Activated CD4-positive, alpha-beta memory T cell treated with anti-CD3 and anti-CD28 coated beads, Interleukin-2, amount 10 ng/mL, durations not matched to agents 7 days and 5 days (primary cell): ENCODE data around the gene CDK5RAP2. TPM values are rescaled to one million over a fixed set of nuclear protein-coding genes. Genes with fewer than 3 reads are reported as not detected.

Experiments
- CTCF ChIA-PET: fragments of 350-600 bp; sonication (Branson Sonifier 250); formaldehyde crosslinking; loops from one replicate; lab custom pipeline; 2021; ENCODE audit warnings: antibody characterized with exemption, inconsistent platforms; lab: Charles Lee
- POLR2A ChIA-PET: fragments of 350-600 bp; sonication (Branson Sonifier 250); formaldehyde crosslinking; loops from one replicate; lab custom pipeline; 2021; ENCODE audit warnings: antibody characterized with exemption; lab: Charles Lee
- DNase-seq: peaks from one replicate; pipeline ENCODE4 v3.0.0-alpha.2; 2020
- H3K27ac Mint-ChIP-seq: one replicate; pipeline ENCODE4 v1.8.0; 2021; ENCODE audit warnings: mild to moderate bottlenecking, mixed read lengths
- H3K27me3 Mint-ChIP-seq: one replicate; pipeline ENCODE4 v1.8.0; 2021; ENCODE audit warnings: mixed read lengths
- H3K36me3 Mint-ChIP-seq: one replicate; pipeline ENCODE4 v1.8.0; 2021; ENCODE audit warnings: low read depth, mixed read lengths
- H3K4me1 Mint-ChIP-seq: one replicate; pipeline ENCODE4 v1.8.0; 2021; ENCODE audit warnings: mixed read lengths
- H3K4me3 Mint-ChIP-seq: one replicate; pipeline ENCODE4 v1.8.0; 2021; ENCODE audit warnings: mild to moderate bottlenecking, mixed read lengths
- H3K9me3 Mint-ChIP-seq: one replicate; pipeline ENCODE4 v1.8.0; 2021; ENCODE audit warnings: mixed read lengths
- total RNA-seq, 2 experiments: library from RNA; stranded (reverse); gene quantifications; one replicate each; pipeline ENCODE4 v1.2.3, GENCODE V29; 2021

CDK5RAP2 gene
- total RNA-seq, 2 experiments from 2014 or later: 84.2 to 98.9 TPM

GRCh38 chr9:120382453-120382852, 197.5 kb downstream of the CDK5RAP2 start:
- H3K36me3 Mint-ChIP-seq: no peaks in the 10 kb centered on the region
- H3K27me3 Mint-ChIP-seq: no peaks in the 10 kb centered on the region
- CTCF ChIA-PET: no interaction called here
- no peak for DNase-seq
- no peaks in the 10 kb centered on the region for H3K9me3 Mint-ChIP-seq
- H3K27ac Mint-ChIP-seq: no peak overlapping the region
- no peaks in the 10 kb centered on the region for H3K4me1 Mint-ChIP-seq
- POLR2A ChIA-PET: no interaction called here
- H3K4me3 Mint-ChIP-seq: no peak overlapping the region

GRCh38 chr9:120381839-120382238, 198.1 kb downstream of the CDK5RAP2 start:
- ChIA-PET POLR2A (no interaction called here), CTCF (no interaction called here)
- no peaks in the 10 kb centered on the region for H3K36me3 Mint-ChIP-seq
- no peaks in the 10 kb centered on the region for H3K27me3 Mint-ChIP-seq
- no peaks in the 10 kb centered on the region for H3K4me1 Mint-ChIP-seq
- H3K27ac Mint-ChIP-seq: no peak overlapping the region
- DNase-seq: no peak
- no peaks in the 10 kb centered on the region for H3K9me3 Mint-ChIP-seq
- H3K4me3 Mint-ChIP-seq: no peak overlapping the region

GRCh38 chr9:120379611-120380010, 200.4 kb downstream of the CDK5RAP2 start:
- CTCF ChIA-PET: no interaction called here
- H3K27ac Mint-ChIP-seq: no peak overlapping the region
- H3K4me3 Mint-ChIP-seq: no peak overlapping the region
- H3K9me3 Mint-ChIP-seq: no peaks in the 10 kb centered on the region
- no peaks in the 10 kb centered on the region for H3K4me1 Mint-ChIP-seq
- POLR2A ChIA-PET: no interaction called here
- no peak for DNase-seq
- H3K27me3 Mint-ChIP-seq: no peaks in the 10 kb centered on the region
- no peaks in the 10 kb centered on the region for H3K36me3 Mint-ChIP-seq

GRCh38 chr9:120378680-120379079, 201.3 kb downstream of the CDK5RAP2 start:
- no peak for DNase-seq
- Mint-ChIP-seq H3K4me3 (no peak overlapping the region), H3K36me3 (no peaks in the 10 kb centered on the region), H3K27me3 (no peaks in the 10 kb centered on the region), H3K4me1 (no peaks in the 10 kb centered on the region), H3K27ac (no peak overlapping the region), H3K9me3 (no peaks in the 10 kb centered on the region)
- POLR2A ChIA-PET: no interaction called here
- CTCF ChIA-PET: no interaction called here

- H3K36me3 Mint-ChIP-seq: no peaks in the 10 kb centered on the region
- ChIA-PET CTCF (no interaction called here), POLR2A (no interaction called here)
- H3K9me3 Mint-ChIP-seq: no peaks in the 10 kb centered on the region
- no peak overlapping the region for H3K27ac Mint-ChIP-seq
- no peak overlapping the region for H3K4me3 Mint-ChIP-seq
- DNase-seq: no peak
- no peaks in the 10 kb centered on the region for H3K27me3 Mint-ChIP-seq
- no peaks in the 10 kb centered on the region for H3K4me1 Mint-ChIP-seq
These were observed 202.5 kb downstream of the CDK5RAP2 start for GRCh38 chr9:120377268-120378159.

GRCh38 chr9:120376101-120376500, 203.9 kb downstream of the CDK5RAP2 start:
- POLR2A ChIA-PET: no interaction called here
- CTCF ChIA-PET: no interaction called here
- no peaks in the 10 kb centered on the region for H3K27me3 Mint-ChIP-seq
- DNase-seq: no peak
- H3K4me1 Mint-ChIP-seq: no peaks in the 10 kb centered on the region
- H3K9me3 Mint-ChIP-seq: no peaks in the 10 kb centered on the region
- H3K36me3 Mint-ChIP-seq: no peaks in the 10 kb centered on the region
- H3K4me3 Mint-ChIP-seq: no peak overlapping the region
- H3K27ac Mint-ChIP-seq: no peak overlapping the region

- H3K36me3 Mint-ChIP-seq: no peaks in the 10 kb centered on the region
- CTCF ChIA-PET: no interaction called here
- DNase-seq: no peak
- POLR2A ChIA-PET: no interaction called here
- H3K27ac Mint-ChIP-seq: no peak overlapping the region
- no peaks in the 10 kb centered on the region for H3K4me1 Mint-ChIP-seq
- no peaks in the 10 kb centered on the region for H3K9me3 Mint-ChIP-seq
- no peaks in the 10 kb centered on the region for H3K27me3 Mint-ChIP-seq
- H3K4me3 Mint-ChIP-seq: no peak overlapping the region
These were observed 204.7 kb downstream of the CDK5RAP2 start for GRCh38 chr9:120375316-120375715.

GRCh38 chr9:120374817-120375216, 205.2 kb downstream of the CDK5RAP2 start:
- POLR2A ChIA-PET: no interaction called here
- H3K4me1 Mint-ChIP-seq: no peaks in the 10 kb centered on the region
- H3K9me3 Mint-ChIP-seq: no peaks in the 10 kb centered on the region
- H3K36me3 Mint-ChIP-seq: no peaks in the 10 kb centered on the region
- CTCF ChIA-PET: no interaction called here
- H3K27me3 Mint-ChIP-seq: no peaks in the 10 kb centered on the region
- no peak overlapping the region for H3K27ac Mint-ChIP-seq
- DNase-seq: no peak
- H3K4me3 Mint-ChIP-seq: no peak overlapping the region

GRCh38 chr9:120374239-120374638, 205.7 kb downstream of the CDK5RAP2 start:
- no peaks in the 10 kb centered on the region for H3K4me1 Mint-ChIP-seq
- ChIA-PET CTCF (no interaction called here), POLR2A (no interaction called here)
- no peak overlapping the region for H3K27ac Mint-ChIP-seq
- H3K36me3 Mint-ChIP-seq: no peaks in the 10 kb centered on the region
- no peaks in the 10 kb centered on the region for H3K9me3 Mint-ChIP-seq
- DNase-seq: no peak
- H3K4me3 Mint-ChIP-seq: no peak overlapping the region
- no peaks in the 10 kb centered on the region for H3K27me3 Mint-ChIP-seq

GRCh38 chr9:120372040-120372439, 207.9 kb downstream of the CDK5RAP2 start:
- H3K9me3 Mint-ChIP-seq: no peaks in the 10 kb centered on the region
- H3K4me3 Mint-ChIP-seq: no peak overlapping the region
- no peak overlapping the region for H3K27ac Mint-ChIP-seq
- H3K27me3 Mint-ChIP-seq: no peaks in the 10 kb centered on the region
- CTCF ChIA-PET: no interaction called here
- no peaks in the 10 kb centered on the region for H3K36me3 Mint-ChIP-seq
- POLR2A ChIA-PET: no interaction called here
- H3K4me1 Mint-ChIP-seq: no peaks in the 10 kb centered on the region
- DNase-seq: no peak

- Mint-ChIP-seq H3K4me1 (no peaks in the 10 kb centered on the region), H3K36me3 (no peaks in the 10 kb centered on the region), H3K27ac (no peak overlapping the region), H3K4me3 (no peak overlapping the region), H3K9me3 (no peaks in the 10 kb centered on the region), H3K27me3 (no peaks in the 10 kb centered on the region)
- CTCF ChIA-PET: no interaction called here
- no peak for DNase-seq
- POLR2A ChIA-PET: no interaction called here
These were observed 210.3 kb downstream of the CDK5RAP2 start for GRCh38 chr9:120369608-120370220.

GRCh38 chr9:120368799-120369198, 211.2 kb downstream of the CDK5RAP2 start:
- Mint-ChIP-seq H3K4me3 (no peak overlapping the region), H3K4me1 (no peaks in the 10 kb centered on the region), H3K36me3 (no peaks in the 10 kb centered on the region), H3K27me3 (no peaks in the 10 kb centered on the region), H3K27ac (no peak overlapping the region), H3K9me3 (no peaks in the 10 kb centered on the region)
- ChIA-PET CTCF (no interaction called here), POLR2A (no interaction called here)
- DNase-seq: no peak

- Mint-ChIP-seq H3K27me3 (no peaks in the 10 kb centered on the region), H3K4me1 (no peaks in the 10 kb centered on the region), H3K27ac (no peak overlapping the region), H3K36me3 (no peaks in the 10 kb centered on the region), H3K4me3 (no peak overlapping the region), H3K9me3 (no peaks in the 10 kb centered on the region)
- no peak for DNase-seq
- CTCF ChIA-PET: no interaction called here
- POLR2A ChIA-PET: no interaction called here
These were observed 213.3 kb downstream of the CDK5RAP2 start for GRCh38 chr9:120366644-120367019.

- no peak overlapping the region for H3K4me3 Mint-ChIP-seq
- no peak for DNase-seq
- no peaks in the 10 kb centered on the region for H3K36me3 Mint-ChIP-seq
- no peak overlapping the region for H3K27ac Mint-ChIP-seq
- no peaks in the 10 kb centered on the region for H3K4me1 Mint-ChIP-seq
- ChIA-PET POLR2A (no interaction called here), CTCF (no interaction called here)
- H3K27me3 Mint-ChIP-seq: no peaks in the 10 kb centered on the region
- H3K9me3 Mint-ChIP-seq: no peaks in the 10 kb centered on the region
These were observed 214.6 kb downstream of the CDK5RAP2 start for GRCh38 chr9:120365386-120365785.
